A549 (cell line): ENCODE data around the gene ERN2. TPM values are rescaled to one million over a fixed set of nuclear protein-coding genes. Genes with fewer than 3 reads are reported as not detected.

Source experiments
- ATAC-seq, 2 experiments: fragments of 200-7000 bp in 1 of 2; fragments of >200 bp in 1 of 2; cut with Nextera tagmentation in 1 of 2; cut with Tn5 transposase in 1 of 2; 3 replicates each; pipeline versions ENCODE4 v1.8.0 to v1.9.1; 2018 to 2020; ENCODE audit warnings: mild to moderate bottlenecking in 1 of 2, moderate library complexity in 1 of 2
- CTCF ChIA-PET: fragments of 300-600 bp; sonication (Branson Sonifier 250); formaldehyde crosslinking; extraction: SDS; loops from one replicate; lab custom pipeline; 2021; ENCODE audit warnings: antibody characterized with exemption, inconsistent platforms; lab: Yijun Ruan, JAX
- POLR2A ChIA-PET: fragments of 350-600 bp; formaldehyde crosslinking; extraction: SDS; loops from one replicate; lab custom pipeline; 2021; ENCODE audit warnings: antibody characterized with exemption, inconsistent platforms; lab: Yijun Ruan, JAX
- DNase-seq, 2 experiments: peaks; one replicate each; pipeline versions ENCODE4 v3.0.0 to v3.0.0-alpha.2; 2011 to 2016; ENCODE audit warnings: low read depth in 1 of 2, low spot score in 1 of 2
- FAIRE-seq: peaks from 2 replicates; lab custom pipeline; 2011; peaks lifted over from hg19 to GRCh38; lab: Jason Lieb, UNC
- H3K27ac ChIP-seq, 2 experiments: fragments of >200 bp; sonication (Bioruptor Twin); formaldehyde crosslinking; 3 replicates each; pipeline ENCODE4 v1.5.1; 2016 to 2017
- H3K4me1 ChIP-seq: fragments of >200 bp; sonication (Bioruptor Twin); formaldehyde crosslinking; 3 replicates; pipeline ENCODE4 v1.6.1; 2016
- H3K4me2 ChIP-seq: fragments of >200 bp; sonication (Bioruptor Twin); formaldehyde crosslinking; 3 replicates; pipeline ENCODE4 v1.6.1; 2016
- H3K4me3 ChIP-seq: fragments of >200 bp; sonication (Bioruptor Twin); formaldehyde crosslinking; 3 replicates; pipeline ENCODE4 v1.5.1; 2016
- H3K9me3 ChIP-seq: fragments of >200 bp; sonication (Bioruptor Twin); formaldehyde crosslinking; 3 replicates; pipeline ENCODE4 v1.6.1; 2016
- CBX2 ChIP-seq: fragments of 200-600 bp; sonication (generic); IDR thresholded peaks from 2 replicates; pipeline ENCODE4 v1.6.1; 2016; ENCODE audit warnings: low read depth, mild to moderate bottlenecking, borderline replicate concordance
- CEBPB ChIP-seq, 2 experiments: fragments of >200 bp in 1 of 2; sonication (Bioruptor Twin) in 1 of 2; formaldehyde crosslinking in 1 of 2; IDR thresholded peaks; 2 replicates each; pipeline ENCODE4 v1.6.1; 2012 to 2016
- CHD4 ChIP-seq: fragments of 200-600 bp; sonication (generic); IDR thresholded peaks from 2 replicates; pipeline ENCODE4 v1.6.1; 2016; ENCODE audit warnings: antibody characterized with exemption, mild to moderate bottlenecking, borderline replicate concordance
- E2F6 ChIP-seq: IDR thresholded peaks from 2 replicates; pipeline ENCODE4 v1.6.1; 2012; ENCODE audit warnings: low read depth, borderline replicate concordance
- EHF ChIP-seq: fragments of 250-450 bp; sonication (Bioruptor Pico); IDR thresholded peaks from 2 replicates; pipeline ENCODE4 v1.5.0; 2020; ENCODE audit warnings: mild to moderate bottlenecking
- EHMT2 ChIP-seq: fragments of 200-600 bp; sonication (generic); IDR thresholded peaks from 2 replicates; pipeline ENCODE4 v1.6.1; 2016; ENCODE audit warnings: antibody characterized with exemption, low read depth, mild to moderate bottlenecking, moderate library complexity
- EP300 ChIP-seq, 2 experiments: fragments of >200 bp; sonication (Bioruptor Twin); formaldehyde crosslinking; IDR thresholded peaks; 2 replicates in 1 of 2; 3 replicates in 1 of 2; pipeline ENCODE4 v1.6.1; 2016 to 2017
- FOSB ChIP-seq: fragments of 250-450 bp; sonication (Bioruptor Pico); IDR thresholded peaks from 2 replicates; pipeline ENCODE4 v1.5.0; 2020; ENCODE audit warnings: mild to moderate bottlenecking, moderate library complexity
- FOXS1 ChIP-seq: fragments of 250-450 bp; sonication (Bioruptor Pico); IDR thresholded peaks from 2 replicates; pipeline ENCODE4 v1.5.0; 2020; ENCODE audit warnings: mild to moderate bottlenecking, moderate library complexity
- HDAC2 ChIP-seq: fragments of 200-600 bp; sonication (generic); IDR thresholded peaks from 2 replicates; pipeline ENCODE4 v1.6.1; 2016
- HOXA7 ChIP-seq: fragments of 250-450 bp; sonication (Bioruptor Pico); IDR thresholded peaks from 2 replicates; pipeline ENCODE4 v1.5.0; 2020; ENCODE audit warnings: mild to moderate bottlenecking, moderate library complexity
- HOXB13 ChIP-seq: fragments of 250-450 bp; sonication (Bioruptor Pico); IDR thresholded peaks from 2 replicates; pipeline ENCODE4 v1.5.0; 2020; ENCODE audit warnings: low read depth, mild to moderate bottlenecking, moderate library complexity
- HOXB5 ChIP-seq: fragments of 250-450 bp; sonication (Bioruptor Pico); IDR thresholded peaks from 2 replicates; pipeline ENCODE4 v1.5.0; 2020; ENCODE audit warnings: mild to moderate bottlenecking, moderate library complexity
- KDM5A ChIP-seq: fragments of 200-600 bp; sonication (generic); IDR thresholded peaks from 2 replicates; pipeline ENCODE4 v1.6.1; 2016; ENCODE audit warnings: antibody characterized with exemption, mild to moderate bottlenecking
- MAFK ChIP-seq: fragments of 450-650 bp; IDR thresholded peaks from 2 replicates; pipeline ENCODE4 v1.6.1; 2014; ENCODE audit not compliant: partially characterized antibody
- MAX ChIP-seq: IDR thresholded peaks from 2 replicates; pipeline ENCODE4 v1.6.1; 2012
- MAZ ChIP-seq: fragments of 150-350 bp; IDR thresholded peaks from 2 replicates; pipeline ENCODE4 v1.6.1; 2014; ENCODE audit warnings: antibody characterized with exemption, low read depth, low read length, borderline replicate concordance
- NFE2L2 ChIP-seq: fragments of 150-350 bp; conservative IDR thresholded peaks from 2 replicates; pipeline ENCODE4 v1.6.1; 2014; ENCODE audit warnings: low read length
- PBX3 ChIP-seq: IDR thresholded peaks from 2 replicates; pipeline ENCODE4 v1.6.1; 2012
- PHF8 ChIP-seq: fragments of 200-600 bp; sonication (generic); IDR thresholded peaks from 2 replicates; pipeline ENCODE4 v1.6.1; 2016; ENCODE audit warnings: low read depth, mild to moderate bottlenecking, antibody characterized with exemption, moderate library complexity, borderline replicate concordance
- POLR2AphosphoS2 ChIP-seq: conservative IDR thresholded peaks from 2 replicates; pipeline ENCODE4 v1.6.1; 2012; ENCODE audit warnings: low read length, improper control_type of control experiment, inconsistent platforms
- RAD21 ChIP-seq, 2 experiments: fragments of >200 bp in 1 of 2; sonication (Bioruptor Twin) in 1 of 2; formaldehyde crosslinking in 1 of 2; IDR thresholded peaks in 1 of 2; conservative IDR thresholded peaks in 1 of 2; 2 replicates in 1 of 2; 3 replicates in 1 of 2; pipeline ENCODE4 v1.6.1; 2012 to 2018; ENCODE audit warnings: inconsistent platforms in 1 of 2
- RCOR1 ChIP-seq: fragments of 150-350 bp; IDR thresholded peaks from 2 replicates; pipeline ENCODE4 v1.6.1; 2014; ENCODE audit warnings: antibody characterized with exemption, low read length, low read depth
- RFX5 ChIP-seq: fragments of 450-650 bp; IDR thresholded peaks from 2 replicates; pipeline ENCODE4 v1.7.1; 2014; ENCODE audit warnings: antibody characterized with exemption, mild to moderate bottlenecking, moderate library complexity
- SREBF2 ChIP-seq: fragments of 450-650 bp; IDR thresholded peaks from 2 replicates; pipeline ENCODE4 v1.6.1; 2014; ENCODE audit warnings: mild to moderate bottlenecking, moderate library complexity
- TFCP2L1 ChIP-seq: fragments of 250-450 bp; sonication (Bioruptor Pico); IDR thresholded peaks from 2 replicates; pipeline ENCODE4 v1.5.0; 2021; ENCODE audit warnings: mild to moderate bottlenecking
- ZC3H11A ChIP-seq: fragments of 450-650 bp; IDR thresholded peaks from 2 replicates; pipeline ENCODE4 v1.6.1; 2014; ENCODE audit warnings: antibody characterized with exemption, mild to moderate bottlenecking
- ZFP36 ChIP-seq: fragments of 450-650 bp; IDR thresholded peaks from 2 replicates; pipeline ENCODE4 v1.6.1; 2014; ENCODE audit warnings: borderline replicate concordance; ENCODE audit not compliant: partially characterized antibody
- WGBS: methylation state at CpG from one replicate; pipeline ENCODE4 v1.1.6; 2017; ENCODE audit errors: missing lambda C conversion rate; 5-methylcytosine and 5-hydroxymethylcytosine counted together
- polyA plus RNA-seq, 4 experiments: library from polyadenylated mRNA; depleted of rRNA in 3 of 4; stranded (reverse); fragments of >200 nt; fragmentation: RNase III in 1 of 4; extraction: RNeasy Plus Mini Kit Qiagen cat#74134 plus additional on column Dnase treatment in 1 of 4; gene quantifications; 2 replicates in 3 of 4; 3 replicates in 1 of 4; pipeline ENCODE4 v1.2.3, GENCODE V29; 2011 to 2017

ERN2 gene
- polyA plus RNA-seq, 2 of the 4 experiments (the other 2 are of a cell fraction) = not detected

GRCh38 chr16:23710504-23710903 is 2.5 kb downstream of the ERN2 start:
- H3K4me2 ChIP-seq = no peak overlapping the region
- 69% methylated on average over 3 of the region's 3 CpGs for WGBS
- TF ChIP-seq HDAC2 (no peak), RAD21 (conservative IDR thresholded peaks at IDR 0.05 in 1 of 2, IDR thresholded peaks at IDR 0.05 in 1 of 2) (no peak), EHF (no peak), NFE2L2 (no peak), CHD4 (no peak), PHF8 (no peak), HOXB13 (CRISPR knock-in tag) (no peak), RFX5 (no peak), PBX3 (no peak), CEBPB (IDR thresholded peaks at IDR 0.05) (no peak), ZC3H11A (no peak), E2F6 (no peak), EP300 (IDR thresholded peaks at IDR 0.05) (no peak), CBX2 (no peak), MAZ (no peak), KDM5A (no peak), POLR2AphosphoS2 (no peak), HOXB5 (CRISPR knock-in tag) (no peak)
- ChIA-PET POLR2A (no interaction called here), CTCF (interaction anchor here (1.6 to 2.8 kb wide), 3 partner anchors 10 to 90 kb away, joined by 3 to 10 read pairs (median 7); no protein-coding TSS in a partner anchor)
- FAIRE-seq (no peak), DNase-seq (no peak), ATAC-seq (no peak)
- H3K27ac ChIP-seq = no peak overlapping the region
- no peaks in the 10 kb centered on the region for H3K4me1 ChIP-seq
- H3K9me3 ChIP-seq = peaks cover 16% of the 10 kb centered on the region; the same call in 2 of the 3 replicates
- no peak overlapping the region for H3K4me3 ChIP-seq

GRCh38 chr16:23710008-23710407 is 3.0 kb downstream of the ERN2 start:
- DNase-seq (no peak), ATAC-seq (no peak), FAIRE-seq (no peak)
- CTCF ChIA-PET = interaction anchor here (1.6 to 2.8 kb wide), 4 partner anchors 9 to 327 kb away, joined by 3 to 10 read pairs (median 6); no protein-coding TSS in a partner anchor
- no peak for TF ChIP-seq TFCP2L1 (CRISPR knock-in tag)
- TF ChIP-seq ZFP36 = no peak
- TF ChIP-seq HOXB13 (CRISPR knock-in tag) = no peak
- TF ChIP-seq FOSB (CRISPR knock-in tag) = no peak
- no peak for TF ChIP-seq RCOR1
- TF ChIP-seq E2F6 = no peak
- TF ChIP-seq PBX3 = no peak
- no peak for TF ChIP-seq FOXS1 (CRISPR knock-in tag)
- no peak for TF ChIP-seq HOXA7 (CRISPR knock-in tag)
- TF ChIP-seq MAX = no peak
- no peak for TF ChIP-seq SREBF2
- TF ChIP-seq MAFK = no peak
- no peak for TF ChIP-seq EHMT2
- TF ChIP-seq HDAC2 = no peak
- TF ChIP-seq POLR2AphosphoS2 = no peak
- WGBS = 28% methylated on average over 2 of the region's 2 CpGs
- no peak overlapping the region for H3K4me2 ChIP-seq
- POLR2A ChIA-PET = no interaction called here
- H3K4me3 ChIP-seq = no peak overlapping the region
- no peak overlapping the region for H3K27ac ChIP-seq
- H3K4me1 ChIP-seq = no peaks in the 10 kb centered on the region
- H3K9me3 ChIP-seq = peaks cover 16% of the 10 kb centered on the region; the same call in 2 of the 3 replicates
